IMR-90 (cell line): ENCODE data around the gene EIF4EBP2. TPM values are rescaled to one million over a fixed set of nuclear protein-coding genes. Genes with fewer than 3 reads are reported as not detected.

ENCODE experiments used
- ATAC-seq: fragments of 200-7000 bp; cut with Tn5 transposase; 2 replicates; pipeline ENCODE4 v1.9.1; 2020; ENCODE audit warnings: low read depth, mild to moderate bottlenecking, moderate library complexity
- BruUV-seq: library from RNA; stranded (reverse); fragments of 400-500 nt; replicated peaks from 2 replicates; lab custom pipeline; 2021; lab: Mats Ljungman, UMichigan
- CTCF ChIA-PET: fragments of 300-600 bp; formaldehyde crosslinking; extraction: SDS; loops from one replicate; lab custom pipeline; 2021; ENCODE audit warnings: antibody characterized with exemption; lab: Yijun Ruan, JAX
- POLR2A ChIA-PET: fragments of 300-600 bp; sonication (Branson Sonifier 250); formaldehyde crosslinking; loops from one replicate; lab custom pipeline; 2022; ENCODE audit warnings: antibody characterized with exemption; ENCODE audit not compliant: unreplicated experiment; lab: Charles Lee
- DNase-seq: peaks from one replicate; pipeline ENCODE4 v3.0.0; 2013
- H2AFZ ChIP-seq: replicated peaks from 2 replicates; pipeline ENCODE3; 2013; ENCODE audit warnings: low read length, mild to moderate bottlenecking; ENCODE audit not compliant: poor library complexity
- H2AK5ac ChIP-seq: 2 replicates; pipeline ENCODE4 v1.6.1; 2013; ENCODE audit warnings: low read depth, low read length, inconsistent platforms
- H2AK9ac ChIP-seq: replicated peaks from 2 replicates; pipeline ENCODE3; 2013; ENCODE audit warnings: mild to moderate bottlenecking, low read depth, low read length, moderate library complexity; ENCODE audit not compliant: poor library complexity
- H2BK120ac ChIP-seq: 2 replicates; pipeline ENCODE4 v1.6.1; 2013; ENCODE audit warnings: low read depth, low read length, inconsistent platforms
- H2BK15ac ChIP-seq: 3 replicates; pipeline ENCODE4 v1.6.1; 2013; ENCODE audit warnings: low read depth, low read length, inconsistent platforms
- H2BK20ac ChIP-seq: 2 replicates; pipeline ENCODE4 v1.6.1; 2013; ENCODE audit warnings: low read depth, mild to moderate bottlenecking, inconsistent platforms, low read length, moderate library complexity
- H2BK5ac ChIP-seq: 2 replicates; pipeline ENCODE4 v1.6.1; 2013; ENCODE audit warnings: mild to moderate bottlenecking, low read depth, low read length, inconsistent platforms; ENCODE audit not compliant: poor library complexity, severe bottlenecking
- H3K14ac ChIP-seq: replicated peaks from 2 replicates; pipeline ENCODE4 v1.6.1; 2013; ENCODE audit warnings: low read depth, low read length, inconsistent platforms
- H3K18ac ChIP-seq: 2 replicates; pipeline ENCODE4 v1.6.1; 2013; ENCODE audit warnings: low read depth, low read length, control low read depth
- H3K23ac ChIP-seq: 2 replicates; pipeline ENCODE4 v1.6.1; 2013; ENCODE audit warnings: low read depth, low read length, inconsistent platforms
- H3K27ac ChIP-seq: 2 replicates; pipeline ENCODE4 v1.5.1; 2013; ENCODE audit warnings: mild to moderate bottlenecking, control low read depth, low read length; ENCODE audit not compliant: insufficient read depth
- H3K27me3 ChIP-seq: 2 replicates; pipeline ENCODE4 v1.6.1; 2013; ENCODE audit warnings: low read length; ENCODE audit not compliant: control insufficient read depth, insufficient read depth
- H3K36me3 ChIP-seq: 2 replicates; pipeline ENCODE4 v1.6.1; 2013; ENCODE audit warnings: low read length, mixed read lengths; ENCODE audit not compliant: control insufficient read depth, insufficient read depth
- H3K4ac ChIP-seq: 2 replicates; pipeline ENCODE4 v1.6.1; 2013; ENCODE audit warnings: low read depth, low read length, inconsistent platforms
- H3K4me1 ChIP-seq: 2 replicates; pipeline ENCODE4 v1.6.1; 2013; ENCODE audit warnings: low read length, mixed read lengths; ENCODE audit not compliant: control insufficient read depth, insufficient read depth
- H3K4me2 ChIP-seq: 2 replicates; pipeline ENCODE4 v1.6.1; 2013; ENCODE audit warnings: low read depth, mild to moderate bottlenecking, control low read depth, low read length, moderate library complexity
- H3K4me3 ChIP-seq: 2 replicates; pipeline ENCODE4 v1.5.1; 2013; ENCODE audit warnings: low read depth, mild to moderate bottlenecking, control low read depth, low read length, moderate library complexity; ENCODE audit not compliant: insufficient read depth
- H3K56ac ChIP-seq: 2 replicates; pipeline ENCODE4 v1.6.1; 2013; ENCODE audit warnings: low read length, inconsistent platforms; ENCODE audit not compliant: insufficient read depth; ENCODE audit errors: extremely low read depth
- H3K79me1 ChIP-seq, 2 experiments: 2 replicates each; pipeline ENCODE4 v1.6.1; 2013; ENCODE audit warnings: low read length in 2 of 2, inconsistent platforms in 1 of 2, low read depth in 1 of 2
- H3K9ac ChIP-seq: 2 replicates; pipeline ENCODE4 v1.6.1; 2013; ENCODE audit warnings: low read depth, low read length, control low read depth
- H3K9me1 ChIP-seq: 2 replicates; pipeline ENCODE4 v1.6.1; 2013; ENCODE audit warnings: low read length, inconsistent platforms; ENCODE audit not compliant: insufficient read depth
- H3K9me3 ChIP-seq: 2 replicates; pipeline ENCODE4 v1.6.1; 2013; ENCODE audit warnings: low read length; ENCODE audit not compliant: control insufficient read depth, insufficient read depth
- H4K20me1 ChIP-seq: 2 replicates; pipeline ENCODE4 v1.6.1; 2013; ENCODE audit warnings: low read length, inconsistent platforms; ENCODE audit not compliant: insufficient read depth
- H4K5ac ChIP-seq: 2 replicates; pipeline ENCODE4 v1.6.1; 2013; ENCODE audit warnings: mild to moderate bottlenecking, low read depth, low read length, control low read depth
- H4K8ac ChIP-seq, 2 experiments: 2 replicates each; pipeline ENCODE4 v1.6.1; 2013; ENCODE audit warnings: low read depth in 2 of 2, low read length in 2 of 2, control low read depth in 1 of 2, inconsistent platforms in 1 of 2
- H4K91ac ChIP-seq: 2 replicates; pipeline ENCODE4 v1.6.1; 2013; ENCODE audit warnings: low read depth, low read length, inconsistent platforms; ENCODE audit not compliant: insufficient read depth
- BHLHE40 ChIP-seq: fragments of 150-350 bp; IDR thresholded peaks from 2 replicates; pipeline ENCODE4 v1.6.1; 2016; ENCODE audit warnings: mild to moderate bottlenecking, low read depth, low read length
- CEBPB ChIP-seq: IDR thresholded peaks from 2 replicates; pipeline ENCODE4 v1.6.1; 2012; ENCODE audit warnings: low read depth, low read length, improper control_type of control experiment
- FOS ChIP-seq: fragments of 150-350 bp; IDR thresholded peaks from 2 replicates; pipeline ENCODE4 v1.6.1; 2016; ENCODE audit warnings: low read depth, low read length
- MAFK ChIP-seq: IDR thresholded peaks from 2 replicates; pipeline ENCODE4 v1.6.1; 2012; ENCODE audit warnings: low read depth, low read length, improper control_type of control experiment
- NFE2L2 ChIP-seq: fragments of 150-350 bp; IDR thresholded peaks from 2 replicates; pipeline ENCODE4 v1.6.1; 2016; ENCODE audit warnings: low read depth, mild to moderate bottlenecking, low read length
- RCOR1 ChIP-seq: IDR thresholded peaks from 2 replicates; pipeline ENCODE4 v1.6.1; 2012; ENCODE audit warnings: mild to moderate bottlenecking, low read length, improper control_type of control experiment; ENCODE audit not compliant: insufficient replicate concordance
- WGBS, 2 experiments: methylation state at CpG; one replicate each; pipeline versions ENCODE4 v1.1.5 to v1.1.7; 2013; ENCODE audit warnings: missing lambda C conversion rate in 2 of 2; ENCODE audit not compliant: insufficient read length in 1 of 2; ENCODE audit errors: extremely low coverage in 2 of 2; 5-methylcytosine and 5-hydroxymethylcytosine counted together
- dilution Hi-C: fragments of 300-500 bp; cut with HindIII; formaldehyde crosslinking; loops from one replicate; pipeline ENCODE4 v1.14.3; 2018; ENCODE audit warnings: low sequenced_read_pairs; ENCODE audit not compliant: unreplicated experiment
- in situ Hi-C: fragments of 300-500 bp; cut with MboI; formaldehyde crosslinking; loops from 3 replicates; pipeline ENCODE4 v1.14.3; 2019; ENCODE audit warnings: low sequenced_read_pairs, inconsistent platforms, mixed read lengths
- intact Hi-C: fragments of 100-400 bp; cut with micrococcal nuclease; formaldehyde crosslinking; loops from 2 replicates; pipeline ENCODE4 v1.10.0; 2022
- polyA plus RNA-seq, 3 experiments: library from polyadenylated mRNA; depleted of rRNA; stranded (reverse); fragments of >200 nt; gene quantifications; 2 replicates each; pipeline ENCODE4 v1.2.3, GENCODE V29; 2012; ENCODE audit warnings: low replicate concordance in 1 of 3
- total RNA-seq: library from RNA; depleted of rRNA; stranded (reverse); fragments of >200 nt; gene quantifications from 2 replicates; pipeline ENCODE4 v1.2.3, GENCODE V29; 2012
- TF ChIP-seq, protein P1 (sequence below): fragments of 150-350 bp; IDR thresholded peaks from 2 replicates; pipeline ENCODE4 v1.6.1; 2016; ENCODE audit warnings: low read depth, mild to moderate bottlenecking, low read length, moderate library complexity, borderline replicate concordance
- TF ChIP-seq, protein P2 (sequence below): fragments of 150-350 bp; IDR thresholded peaks from 2 replicates; pipeline ENCODE4 v1.6.1; 2017; ENCODE audit warnings: mild to moderate bottlenecking, antibody characterized with exemption, low read length, low read depth

Gene EIF4EBP2
- total and polyA plus RNA-seq, 2 of the 4 experiments (the other 2 are of a cell fraction) = 13.7 to 15.6 TPM

DNA sequence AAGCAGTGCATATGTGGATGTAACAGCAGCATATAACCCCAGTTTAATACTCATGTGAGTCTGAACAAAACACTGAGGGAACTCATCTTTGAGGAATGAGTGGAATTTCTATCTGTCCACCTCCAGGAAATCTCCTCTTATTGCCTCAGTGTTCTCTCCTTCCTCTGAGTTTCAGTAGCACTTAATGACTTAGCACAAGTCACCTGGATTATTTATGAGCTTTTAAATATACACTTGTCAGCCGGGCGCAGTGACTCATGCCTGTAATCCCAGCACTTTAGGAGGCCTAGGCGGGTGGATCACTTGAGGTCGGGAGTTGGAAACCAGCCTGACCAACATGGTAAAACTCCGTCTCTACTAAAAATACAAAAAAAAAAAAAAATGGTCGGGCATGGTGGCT lies 25.8 kb upstream of the EIF4EBP2 start:
- Histone ChIP-seq H2BK5ac (peak overlapping the region; percentile 71), H3K9ac (no peak overlapping the region), H3K9me3 (peaks cover 2% of the 10 kb centered on the region; the same call in 1 of the 2 replicates), H2BK20ac (no peak overlapping the region), H3K4me3 (no peak overlapping the region), H3K23ac (no peak overlapping the region; the same call in 1 of the 2 replicates), H4K8ac (no peak overlapping the region), H2BK15ac (no peak overlapping the region), H3K4ac (no peak overlapping the region; the same call in 1 of the 2 replicates), H2BK120ac (peak overlapping the region; percentile 52; the same call in 1 of the 2 replicates), H2AK5ac (no peak overlapping the region), H3K14ac (no peak overlapping the region), H4K91ac (no peak overlapping the region), H3K27ac (no peak overlapping the region), H2AK9ac (no peak overlapping the region), H3K36me3 (no peaks in the 10 kb centered on the region), H4K20me1 (peaks cover 3% of the 10 kb centered on the region; the same call in 1 of the 2 replicates), H2AFZ (no peak overlapping the region), H4K5ac (no peak overlapping the region), H3K27me3 (no peaks in the 10 kb centered on the region), H3K79me1 (peaks cover 0 to 35% of the 10 kb centered on the region in 2 experiments; a peak in 2 of 4 replicates), H3K9me1 (peaks cover 27% of the 10 kb centered on the region), H3K4me2 (no peak overlapping the region; the same call in 1 of the 2 replicates), H3K4me1 (peaks cover 20% of the 10 kb centered on the region), H3K18ac (no peak overlapping the region), H3K56ac (no peak overlapping the region)
- TF ChIP-seq, protein P1, sequence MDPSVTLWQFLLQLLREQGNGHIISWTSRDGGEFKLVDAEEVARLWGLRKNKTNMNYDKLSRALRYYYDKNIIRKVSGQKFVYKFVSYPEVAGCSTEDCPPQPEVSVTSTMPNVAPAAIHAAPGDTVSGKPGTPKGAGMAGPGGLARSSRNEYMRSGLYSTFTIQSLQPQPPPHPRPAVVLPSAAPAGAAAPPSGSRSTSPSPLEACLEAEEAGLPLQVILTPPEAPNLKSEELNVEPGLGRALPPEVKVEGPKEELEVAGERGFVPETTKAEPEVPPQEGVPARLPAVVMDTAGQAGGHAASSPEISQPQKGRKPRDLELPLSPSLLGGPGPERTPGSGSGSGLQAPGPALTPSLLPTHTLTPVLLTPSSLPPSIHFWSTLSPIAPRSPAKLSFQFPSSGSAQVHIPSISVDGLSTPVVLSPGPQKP = no peak
- TF ChIP-seq NFE2L2 (0 out of 2 replicates have a peak, but pooled peaks have one; percentile 32), MAFK (no peak), FOS (peak; percentile 73), CEBPB (peak; percentile 86), RCOR1 (peak; percentile 90), BHLHE40 (peak; percentile 72)
- TF ChIP-seq, protein P2, sequence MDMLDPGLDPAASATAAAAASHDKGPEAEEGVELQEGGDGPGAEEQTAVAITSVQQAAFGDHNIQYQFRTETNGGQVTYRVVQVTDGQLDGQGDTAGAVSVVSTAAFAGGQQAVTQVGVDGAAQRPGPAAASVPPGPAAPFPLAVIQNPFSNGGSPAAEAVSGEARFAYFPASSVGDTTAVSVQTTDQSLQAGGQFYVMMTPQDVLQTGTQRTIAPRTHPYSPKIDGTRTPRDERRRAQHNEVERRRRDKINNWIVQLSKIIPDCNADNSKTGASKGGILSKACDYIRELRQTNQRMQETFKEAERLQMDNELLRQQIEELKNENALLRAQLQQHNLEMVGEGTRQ = no peak
- ChIA-PET CTCF (no interaction called here), POLR2A (no interaction called here)
- dilution Hi-C loops (no loop called here), intact Hi-C loops (no loop called here), in situ Hi-C loops (no loop called here)
- no TSS peak for BruUV-seq
- DNase-seq (peak; percentile 95), ATAC-seq (peak; percentile 38)
- WGBS, 2 experiments = no CpG with 5 or more reads among the region's 6 CpGs
